ENCODE results near the gene TNS3.

Gene TNS3

DNA sequence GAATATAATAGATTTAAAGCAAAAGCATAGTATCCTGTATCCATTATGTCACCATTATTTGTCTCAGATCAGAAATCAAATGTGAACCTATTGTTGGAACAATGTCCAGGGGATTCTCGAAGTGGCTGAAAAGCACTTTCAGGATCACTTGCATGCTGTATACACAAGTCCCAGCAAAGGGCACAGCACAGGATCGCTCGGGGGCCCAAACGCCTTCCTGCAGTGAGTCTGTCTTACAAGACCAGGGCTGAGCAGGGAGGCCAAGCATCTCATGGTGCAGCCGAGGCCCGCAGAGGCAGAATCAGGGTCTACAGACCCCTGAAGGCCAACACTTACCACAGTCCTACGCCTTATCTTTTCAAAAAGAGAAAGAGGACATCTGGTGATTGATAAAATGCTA lies 92.3 kb downstream of the TNS3 start:
- Histone ChIP-seq H3K4me1 (ENCODE audit: low read length) (peaks cover 16% of the 10 kb centered on the region), H3K27ac (ENCODE audit: low read length) (no peak overlapping the region), H3F3A (ENCODE audit: insufficient read depth, low read length) (peaks cover 11% of the 10 kb centered on the region), H4K20me1 (ENCODE audit: insufficient read depth, low read length) (no peaks in the 10 kb centered on the region), H3K36me3 (replicated peaks; ENCODE audit: insufficient read depth, low read length) (no peaks in the 10 kb centered on the region), H3K4me2 (ENCODE audit: low read depth, low read length) (no peak overlapping the region), H3K9me3 (replicated peaks; ENCODE audit: insufficient read depth, low read length) (no peaks in the 10 kb centered on the region), H3K9me2 (replicated peaks; ENCODE audit: insufficient read depth, low read length) (no peaks in the 10 kb centered on the region), H3K27me3 (replicated peaks; ENCODE audit: insufficient read depth, low read length) (no peaks in the 10 kb centered on the region), H3K9ac (ENCODE audit: low read length) (no peak overlapping the region), H2AFZ (ENCODE audit: low read length) (no peak overlapping the region), H3K4me3 (ENCODE audit: low read length) (no peak overlapping the region), H3K79me2 (ENCODE audit: low read length) (peaks cover 70% of the 10 kb centered on the region)
- DNase-seq, result no peak
- TF ChIP-seq EZH2 (optimal IDR thresholded peaks at IDR 0.05; ENCODE audit: low read depth, low read length), result no peak
- TF ChIP-seq, protein P1, sequence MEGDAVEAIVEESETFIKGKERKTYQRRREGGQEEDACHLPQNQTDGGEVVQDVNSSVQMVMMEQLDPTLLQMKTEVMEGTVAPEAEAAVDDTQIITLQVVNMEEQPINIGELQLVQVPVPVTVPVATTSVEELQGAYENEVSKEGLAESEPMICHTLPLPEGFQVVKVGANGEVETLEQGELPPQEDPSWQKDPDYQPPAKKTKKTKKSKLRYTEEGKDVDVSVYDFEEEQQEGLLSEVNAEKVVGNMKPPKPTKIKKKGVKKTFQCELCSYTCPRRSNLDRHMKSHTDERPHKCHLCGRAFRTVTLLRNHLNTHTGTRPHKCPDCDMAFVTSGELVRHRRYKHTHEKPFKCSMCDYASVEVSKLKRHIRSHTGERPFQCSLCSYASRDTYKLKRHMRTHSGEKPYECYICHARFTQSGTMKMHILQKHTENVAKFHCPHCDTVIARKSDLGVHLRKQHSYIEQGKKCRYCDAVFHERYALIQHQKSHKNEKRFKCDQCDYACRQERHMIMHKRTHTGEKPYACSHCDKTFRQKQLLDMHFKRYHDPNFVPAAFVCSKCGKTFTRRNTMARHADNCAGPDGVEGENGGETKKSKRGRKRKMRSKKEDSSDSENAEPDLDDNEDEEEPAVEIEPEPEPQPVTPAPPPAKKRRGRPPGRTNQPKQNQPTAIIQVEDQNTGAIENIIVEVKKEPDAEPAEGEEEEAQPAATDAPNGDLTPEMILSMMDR (IDR thresholded peaks at IDR 0.05; ENCODE audit: low read length), result no peak
- no peak for TF ChIP-seq EZH2phosphoT487 (IDR thresholded peaks at IDR 0.05; ENCODE audit: low read length)

GRCh38 chr7:47488969-47489342 lies 93.0 kb downstream of the TNS3 start:
- H2AFZ ChIP-seq (ENCODE audit: low read length), result no peak overlapping the region
- H3K27me3 ChIP-seq (replicated peaks; ENCODE audit: insufficient read depth, low read length), result no peaks in the 10 kb centered on the region
- peaks cover 11% of the 10 kb centered on the region for H3F3A ChIP-seq (ENCODE audit: insufficient read depth, low read length)
- peaks cover 16% of the 10 kb centered on the region for H3K4me1 ChIP-seq (ENCODE audit: low read length)
- H3K79me2 ChIP-seq (ENCODE audit: low read length), result peaks cover 73% of the 10 kb centered on the region
- no peak overlapping the region for H3K9ac ChIP-seq (ENCODE audit: low read length)
- TF ChIP-seq, protein P1 (IDR thresholded peaks at IDR 0.05; ENCODE audit: low read length), result no peak
- no peak for TF ChIP-seq EZH2phosphoT487 (IDR thresholded peaks at IDR 0.05; ENCODE audit: low read length)
- TF ChIP-seq EZH2 (optimal IDR thresholded peaks at IDR 0.05; ENCODE audit: low read depth, low read length), result no peak
- H4K20me1 ChIP-seq (ENCODE audit: insufficient read depth, low read length), result no peaks in the 10 kb centered on the region
- no peaks in the 10 kb centered on the region for H3K9me3 ChIP-seq (replicated peaks; ENCODE audit: insufficient read depth, low read length)
- H3K36me3 ChIP-seq (replicated peaks; ENCODE audit: insufficient read depth, low read length), result no peaks in the 10 kb centered on the region
- H3K4me3 ChIP-seq (ENCODE audit: low read length), result no peak overlapping the region
- DNase-seq, result no peak
- no peak overlapping the region for H3K4me2 ChIP-seq (ENCODE audit: low read depth, low read length)
- no peaks in the 10 kb centered on the region for H3K9me2 ChIP-seq (replicated peaks; ENCODE audit: insufficient read depth, low read length)
- H3K27ac ChIP-seq (ENCODE audit: low read length), result no peak overlapping the region

- no peaks in the 10 kb centered on the region for H3K27me3 ChIP-seq (replicated peaks; ENCODE audit: insufficient read depth, low read length)
- no peak overlapping the region for H3K27ac ChIP-seq (ENCODE audit: low read length)
- no peaks in the 10 kb centered on the region for H3K36me3 ChIP-seq (replicated peaks; ENCODE audit: insufficient read depth, low read length)
- peaks cover 19% of the 10 kb centered on the region for H3K4me1 ChIP-seq (ENCODE audit: low read length)
- no peak overlapping the region for H3K9ac ChIP-seq (ENCODE audit: low read length)
- no peaks in the 10 kb centered on the region for H4K20me1 ChIP-seq (ENCODE audit: insufficient read depth, low read length)
- no peak for TF ChIP-seq EZH2 (optimal IDR thresholded peaks at IDR 0.05; ENCODE audit: low read depth, low read length)
- no peak for TF ChIP-seq EZH2phosphoT487 (IDR thresholded peaks at IDR 0.05; ENCODE audit: low read length)
- TF ChIP-seq, protein P1 (IDR thresholded peaks at IDR 0.05; ENCODE audit: low read length), result no peak
- no peak overlapping the region for H3K4me2 ChIP-seq (ENCODE audit: low read depth, low read length)
- peaks cover 75% of the 10 kb centered on the region for H3K79me2 ChIP-seq (ENCODE audit: low read length)
- H3K4me3 ChIP-seq (ENCODE audit: low read length), result no peak overlapping the region
- no peak for DNase-seq
- H3F3A ChIP-seq (ENCODE audit: insufficient read depth, low read length), result peaks cover 14% of the 10 kb centered on the region
- no peaks in the 10 kb centered on the region for H3K9me2 ChIP-seq (replicated peaks; ENCODE audit: insufficient read depth, low read length)
- H3K9me3 ChIP-seq (replicated peaks; ENCODE audit: insufficient read depth, low read length), result no peaks in the 10 kb centered on the region
- no peak overlapping the region for H2AFZ ChIP-seq (ENCODE audit: low read length)
Observed at GRCh38 chr7:47488201-47488968, 93.5 kb downstream of the TNS3 start.
